Fibroblast of villous mesenchyme (primary cell): ENCODE measurements around the gene PAPSS1. TPM values are rescaled to one million over a fixed set of nuclear protein-coding genes. Genes with fewer than 3 reads are reported as not detected.

Experiments
- DNase-seq: peaks from one replicate; pipeline ENCODE4 v3.0.0-alpha.2; 2010; ENCODE audit warnings: low read depth
- H3K4me3 ChIP-seq: 2 replicates; pipeline ENCODE4 v1.5.1; 2011; ENCODE audit warnings: low read depth, mild to moderate bottlenecking, low read length
- total RNA-seq: library from RNA; depleted of rRNA; stranded (reverse); fragments of >200 nt; gene quantifications from 2 replicates; pipeline ENCODE4 v1.2.3, GENCODE V29; 2012
- TF ChIP-seq, protein P1 (sequence below): IDR thresholded peaks from 2 replicates; pipeline ENCODE4 v1.5.1; 2012; ENCODE audit warnings: low read depth, mild to moderate bottlenecking, low read length; ENCODE audit not compliant: insufficient read depth

The PAPSS1 gene
- total RNA-seq, 1 donor, result 78.6 TPM

DNA sequence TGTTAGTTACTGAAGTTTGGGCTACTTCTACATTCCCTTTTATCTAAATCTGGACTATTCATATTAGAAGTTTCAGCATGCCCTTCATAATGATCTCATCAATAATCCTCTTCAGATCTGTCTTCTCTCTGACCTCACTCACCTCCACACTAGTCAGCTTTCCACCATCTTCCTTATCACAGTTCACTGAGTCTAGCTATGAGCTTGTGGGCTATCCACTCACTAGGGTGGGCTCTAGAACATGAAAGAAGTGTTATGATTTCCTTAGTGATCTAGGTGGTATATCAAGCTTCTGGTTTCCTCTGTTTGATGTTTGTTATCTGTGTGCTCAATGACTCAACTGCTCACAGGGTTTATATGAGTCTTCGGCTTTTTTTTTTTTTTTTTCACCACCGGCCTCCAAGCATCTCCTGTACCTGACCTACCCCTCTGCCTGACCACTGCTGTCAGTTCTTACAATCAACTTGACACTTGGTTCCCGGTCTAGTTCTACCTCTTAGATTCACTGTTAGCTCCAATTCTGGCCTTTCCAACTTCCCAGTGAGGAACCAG is 103.1 kb downstream of the PAPSS1 start:
- no peak overlapping the region for H3K4me3 ChIP-seq
- TF ChIP-seq, protein P1, sequence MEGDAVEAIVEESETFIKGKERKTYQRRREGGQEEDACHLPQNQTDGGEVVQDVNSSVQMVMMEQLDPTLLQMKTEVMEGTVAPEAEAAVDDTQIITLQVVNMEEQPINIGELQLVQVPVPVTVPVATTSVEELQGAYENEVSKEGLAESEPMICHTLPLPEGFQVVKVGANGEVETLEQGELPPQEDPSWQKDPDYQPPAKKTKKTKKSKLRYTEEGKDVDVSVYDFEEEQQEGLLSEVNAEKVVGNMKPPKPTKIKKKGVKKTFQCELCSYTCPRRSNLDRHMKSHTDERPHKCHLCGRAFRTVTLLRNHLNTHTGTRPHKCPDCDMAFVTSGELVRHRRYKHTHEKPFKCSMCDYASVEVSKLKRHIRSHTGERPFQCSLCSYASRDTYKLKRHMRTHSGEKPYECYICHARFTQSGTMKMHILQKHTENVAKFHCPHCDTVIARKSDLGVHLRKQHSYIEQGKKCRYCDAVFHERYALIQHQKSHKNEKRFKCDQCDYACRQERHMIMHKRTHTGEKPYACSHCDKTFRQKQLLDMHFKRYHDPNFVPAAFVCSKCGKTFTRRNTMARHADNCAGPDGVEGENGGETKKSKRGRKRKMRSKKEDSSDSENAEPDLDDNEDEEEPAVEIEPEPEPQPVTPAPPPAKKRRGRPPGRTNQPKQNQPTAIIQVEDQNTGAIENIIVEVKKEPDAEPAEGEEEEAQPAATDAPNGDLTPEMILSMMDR, result no peak
- no peak for DNase-seq

DNA sequence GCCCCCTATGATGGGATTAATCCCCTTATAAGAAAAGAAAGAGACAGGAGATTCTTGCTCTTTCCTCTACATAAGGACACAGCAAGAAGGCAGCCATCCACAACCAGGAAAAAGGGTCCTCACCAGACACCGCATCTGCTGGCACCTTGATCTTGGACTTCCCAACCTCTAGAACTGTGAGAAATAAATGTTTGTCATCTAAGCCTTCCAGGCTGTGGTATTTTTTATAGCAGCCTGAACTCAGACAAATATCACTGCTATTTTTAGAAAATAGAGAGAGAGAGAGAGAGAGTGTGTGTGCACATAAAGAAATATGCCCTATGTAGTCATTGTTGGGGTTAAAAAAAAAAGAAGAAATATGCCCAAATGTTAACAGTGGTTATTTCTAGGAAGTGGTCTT is 104.2 kb downstream of the PAPSS1 start:
- H3K4me3 ChIP-seq, result no peak overlapping the region
- TF ChIP-seq, protein P1, result no peak
- no peak for DNase-seq

DNA sequence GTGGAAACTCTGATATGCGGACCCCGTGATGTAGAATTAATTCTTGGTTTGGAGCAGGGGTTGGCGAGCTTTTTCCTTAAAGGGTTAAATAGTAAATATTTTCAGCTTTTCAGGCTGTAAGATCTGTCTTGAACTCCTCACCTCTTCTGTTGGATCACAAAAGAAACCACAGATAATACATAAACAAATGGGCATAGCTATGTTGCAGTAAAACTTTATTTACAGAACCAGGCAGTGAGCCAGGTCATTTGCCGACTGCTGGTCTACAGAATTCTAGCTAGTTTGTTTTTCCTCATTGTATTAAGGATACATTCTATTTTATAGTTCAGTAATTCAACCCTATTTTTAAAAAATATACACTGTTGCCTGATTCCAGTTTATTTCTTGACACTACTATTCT is 116.6 kb downstream of the PAPSS1 start:
- TF ChIP-seq, protein P1, result no peak
- DNase-seq, result peak; percentile 73
- no peak overlapping the region for H3K4me3 ChIP-seq

DNA sequence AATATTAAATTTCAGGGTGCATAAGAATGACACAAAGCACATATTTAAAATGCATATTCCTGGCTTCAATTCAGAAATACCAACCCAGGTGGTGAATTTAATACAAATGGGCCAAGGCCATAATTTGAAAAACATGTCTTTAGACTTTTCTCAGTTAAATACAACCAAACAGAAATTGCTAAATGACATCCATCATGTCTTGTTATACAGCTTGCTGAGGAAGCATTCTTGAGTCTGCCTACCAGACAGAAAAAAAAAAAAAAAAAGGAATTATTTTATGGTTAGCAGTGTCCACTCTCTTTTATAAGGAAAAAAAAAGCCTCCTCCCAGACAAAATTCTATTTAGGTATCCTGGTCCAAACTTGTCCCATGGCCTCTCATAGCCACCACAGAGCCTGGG is 119.1 kb downstream of the PAPSS1 start:
- no peak overlapping the region for H3K4me3 ChIP-seq
- TF ChIP-seq, protein P1, result no peak
- DNase-seq, result no peak

DNA sequence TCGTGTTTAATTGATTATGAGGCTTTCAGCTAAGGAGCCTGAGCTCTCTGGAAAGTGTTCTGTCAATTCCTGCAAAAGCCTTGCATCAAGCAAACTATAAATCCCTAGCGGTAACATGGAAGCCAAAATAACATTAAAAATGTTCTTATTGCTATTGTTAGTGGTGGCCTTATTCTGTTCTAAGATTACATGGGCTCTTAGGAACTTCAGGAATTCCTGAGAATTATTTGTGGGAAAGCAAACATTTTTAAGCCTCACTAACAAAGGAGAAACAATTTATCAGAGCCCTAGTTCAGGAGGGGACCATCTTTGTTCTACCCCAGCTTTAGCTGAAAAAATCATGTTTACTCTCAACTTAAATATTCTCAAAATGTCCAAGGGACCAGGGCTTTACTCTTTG is 119.6 kb downstream of the PAPSS1 start:
- DNase-seq, result peak; percentile 33
- H3K4me3 ChIP-seq, result no peak overlapping the region
- TF ChIP-seq, protein P1, result no peak

DNA sequence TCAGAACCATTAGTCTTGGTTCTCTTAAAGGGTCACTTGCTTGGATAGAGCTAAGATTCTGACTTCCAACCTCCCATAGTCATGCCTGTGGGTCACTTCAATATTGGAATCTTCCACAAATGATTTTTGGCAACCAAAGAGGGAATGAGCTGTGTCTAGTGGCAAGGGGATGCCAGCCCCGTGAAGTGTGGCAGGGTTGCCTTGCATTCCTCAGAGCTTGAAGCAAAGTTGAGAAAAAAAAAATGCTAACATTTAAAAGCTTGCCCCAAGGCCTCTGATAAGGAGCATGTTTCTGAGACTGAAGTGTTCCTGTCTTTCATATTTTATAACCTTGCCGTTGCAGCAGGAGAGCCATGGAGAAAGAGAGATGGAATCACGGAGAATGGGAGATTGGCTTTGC is 120.2 kb downstream of the PAPSS1 start:
- TF ChIP-seq, protein P1, result no peak
- H3K4me3 ChIP-seq, result no peak overlapping the region
- no peak for DNase-seq

DNA sequence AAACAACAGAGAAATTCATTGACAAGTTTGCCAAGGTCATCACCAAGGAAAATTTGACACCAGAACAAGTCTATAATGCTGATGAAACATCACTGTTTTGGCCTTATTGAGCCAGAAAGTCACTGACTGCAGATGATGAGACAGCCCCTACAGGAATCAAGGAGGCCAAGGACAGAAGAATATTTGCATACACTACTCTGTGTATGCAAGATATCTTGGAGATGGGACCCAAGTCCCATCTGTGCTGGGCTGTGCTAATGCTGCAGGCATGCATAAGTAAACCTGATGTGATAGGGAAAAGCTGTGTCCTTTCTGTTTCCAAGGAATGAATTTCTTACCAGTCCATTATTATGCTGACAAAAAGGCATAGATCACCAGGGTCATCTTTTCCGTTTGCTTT is 126.8 kb downstream of the PAPSS1 start:
- no peak for DNase-seq
- TF ChIP-seq, protein P1, result no peak
- no peak overlapping the region for H3K4me3 ChIP-seq
